K562 (cell line): ENCODE measurements around the gene NAA38. TPM values are rescaled to one million over a fixed set of nuclear protein-coding genes. Genes with fewer than 3 reads are reported as not detected.

Experiments
- ATAC-seq: fragments of 200-7000 bp; cut with Tn5 transposase; 3 replicates; pipeline ENCODE4 v1.9.1; 2020; ENCODE audit warnings: moderate library complexity
- BruUV-seq: library from RNA; stranded (reverse); fragments of 400-500 nt; replicated peaks from 2 replicates; lab custom pipeline; 2021; lab: Mats Ljungman, UMichigan
- CTCF ChIA-PET: fragments of 300-600 bp; formaldehyde crosslinking; extraction: SDS; loops from one replicate; lab custom pipeline; 2021; ENCODE audit warnings: low intra/inter-chr PET ratio; lab: Yijun Ruan, JAX
- POLR2A ChIA-PET: fragments of 300-600, 350-650 bp; sonication (Branson Sonifier 250); formaldehyde crosslinking; extraction: SDS; loops from one replicate; lab custom pipeline; 2021; ENCODE audit warnings: antibody characterized with exemption, inconsistent platforms; lab: Yijun Ruan, JAX
- DNase-seq, 4 experiments: peaks; one replicate each; pipeline versions ENCODE4 v3.0.0 to v3.0.0-alpha.2; 2011 to 2018; ENCODE audit warnings: low spot score in 3 of 4, mixed read lengths in 3 of 4; ENCODE audit errors: extremely low read depth in 1 of 4
- FAIRE-seq: peaks from 2 replicates; lab custom pipeline; 2011; peaks lifted over from hg19 to GRCh38; lab: Jason Lieb, UNC
- H2AFZ ChIP-seq: 2 replicates; pipeline ENCODE4 v1.6.0; 2011; ENCODE audit warnings: low read depth, low read length, control low read depth, inconsistent platforms
- H3K27ac ChIP-seq: fragments of 200-600 bp; 3 replicates; pipeline ENCODE4 v1.8.0; 2011; ENCODE audit warnings: low read depth, mild to moderate bottlenecking, control low read depth, inconsistent platforms, low read length, moderate library complexity, mixed read lengths; ENCODE audit errors: extremely low read depth
- H3K27me3 ChIP-seq, 2 experiments: fragments of 300-600 bp in 1 of 2; 2 replicates in 1 of 2; 3 replicates in 1 of 2; pipeline versions ENCODE4 v1.6.0 to v1.8.0; 2011; ENCODE audit warnings: inconsistent platforms in 2 of 2, low read length in 2 of 2, mild to moderate bottlenecking in 1 of 2, mixed read lengths in 1 of 2, moderate library complexity in 1 of 2; ENCODE audit not compliant: control insufficient read depth in 2 of 2, insufficient read depth in 2 of 2
- H3K36me3 ChIP-seq: fragments of 300-600 bp; 3 replicates; pipeline ENCODE4 v1.8.0; 2011; ENCODE audit warnings: mild to moderate bottlenecking, low read length, inconsistent platforms; ENCODE audit not compliant: control insufficient read depth, insufficient read depth
- H3K4me1 ChIP-seq, 2 experiments: fragments of 200-600 bp in 1 of 2; replicated peaks in 1 of 2; 2 replicates in 1 of 2; 3 replicates in 1 of 2; pipeline versions ENCODE4 v1.5.1 to v1.8.0; 2011; ENCODE audit warnings: inconsistent platforms in 2 of 2, low read length in 2 of 2, mild to moderate bottlenecking in 1 of 2, mixed read lengths in 1 of 2, moderate library complexity in 1 of 2; ENCODE audit not compliant: control insufficient read depth in 2 of 2, insufficient read depth in 2 of 2
- H3K4me2 ChIP-seq: 2 replicates; pipeline ENCODE4 v1.6.1; 2011; ENCODE audit warnings: low read length, control low read depth, inconsistent platforms, mixed read lengths; ENCODE audit not compliant: insufficient read depth
- H3K4me3 ChIP-seq: fragments of 200-600 bp; sonication (generic), shearing (Covaris generic); 2 replicates; pipeline ENCODE4 v1.5.1; 2016; ENCODE audit warnings: control low read depth, inconsistent platforms
- H3K79me2 ChIP-seq: fragments of 200-600 bp; 3 replicates; pipeline ENCODE4 v1.8.0; 2011; ENCODE audit warnings: low read length, inconsistent platforms; ENCODE audit not compliant: control insufficient read depth, insufficient read depth
- H3K9ac ChIP-seq, 2 experiments: 2 replicates each; pipeline versions ENCODE4 v1.6.0 to v1.6.1; 2011; ENCODE audit warnings: low read depth in 2 of 2, low read length in 2 of 2, control low read depth in 1 of 2, inconsistent platforms in 1 of 2, mild to moderate bottlenecking in 1 of 2, mixed read lengths in 1 of 2; ENCODE audit not compliant: insufficient read depth in 1 of 2
- H3K9me1 ChIP-seq: one replicate; pipeline ENCODE4 v1.6.0; 2011; ENCODE audit warnings: inconsistent platforms, mild to moderate bottlenecking, low read length, moderate library complexity; ENCODE audit not compliant: control insufficient read depth, insufficient read depth
- H3K9me3 ChIP-seq: replicated peaks from 2 replicates; pipeline ENCODE4 v1.5.1; 2011; ENCODE audit warnings: low read depth, low read length, inconsistent platforms; ENCODE audit not compliant: control insufficient read depth, insufficient read depth
- H4K20me1 ChIP-seq: replicated peaks from 2 replicates; pipeline ENCODE4 v1.6.1; 2011; ENCODE audit warnings: low read length, inconsistent platforms, mixed read lengths; ENCODE audit not compliant: control insufficient read depth, insufficient read depth
- CBFB ChIP-seq: sonication (generic); formaldehyde crosslinking; IDR thresholded peaks from 2 replicates; pipeline ENCODE4 v1.4.0; 2020; ENCODE audit warnings: mild to moderate bottlenecking, missing genetic modification reagents
- CTBP1 ChIP-seq: fragments of 450-650 bp; IDR thresholded peaks from 2 replicates; pipeline ENCODE4 v1.6.1; 2016; ENCODE audit warnings: borderline replicate concordance
- FOS ChIP-seq: IDR thresholded peaks from 3 replicates; pipeline ENCODE4 v1.6.1; 2011; ENCODE audit not compliant: insufficient read length; ENCODE audit errors: extremely low read depth
- FOXA1 ChIP-seq: fragments of 450-650 bp; IDR thresholded peaks from 2 replicates; pipeline ENCODE4 v1.6.1; 2016; ENCODE audit warnings: mild to moderate bottlenecking, borderline replicate concordance
- HDAC8 ChIP-seq: fragments of 450-650 bp; IDR thresholded peaks from 2 replicates; pipeline ENCODE4 v1.6.1; 2016; ENCODE audit warnings: mild to moderate bottlenecking, missing genetic modification characterization, moderate library complexity, missing compliant biosample characterization
- HOXB6 ChIP-seq: fragments of 250-450 bp; sonication (Bioruptor Pico); IDR thresholded peaks from 2 replicates; pipeline ENCODE4 v1.5.1; 2022; ENCODE audit warnings: mild to moderate bottlenecking, borderline replicate concordance
- MYC ChIP-seq, 2 experiments: fragments of 250-450 bp in 1 of 2; sonication (Bioruptor Pico) in 1 of 2; IDR thresholded peaks; 2 replicates each; pipeline versions ENCODE4 v1.5.1 to v1.6.1; 2012 to 2021; ENCODE audit warnings: low read depth in 2 of 2, borderline replicate concordance in 1 of 2, improper control_type of control experiment in 1 of 2, low read length in 1 of 2, mild to moderate bottlenecking in 1 of 2, moderate library complexity in 1 of 2
- NFE2 ChIP-seq: IDR thresholded peaks from 2 replicates; pipeline ENCODE4 v1.6.1; 2014; ENCODE audit warnings: antibody characterized with exemption, low read depth
- ZBED1 ChIP-seq: IDR thresholded peaks from 2 replicates; pipeline ENCODE4 v1.6.1; 2014
- ZNF695 ChIP-seq: fragments of 450-650 bp; formaldehyde crosslinking; IDR thresholded peaks from 2 replicates; pipeline ENCODE4 v1.4.0; 2020; ENCODE audit warnings: mild to moderate bottlenecking, moderate library complexity
- WGBS: fragments of 100-300 bp; shearing (Covaris generic); methylation state at CpG from one replicate; pipeline ENCODE4 v1.1.6; 2016; ENCODE audit warnings: low coverage, mixed read lengths; ENCODE audit not compliant: insufficient coverage; ENCODE audit errors: missing lambda C conversion rate; 5-methylcytosine and 5-hydroxymethylcytosine counted together
- in situ Hi-C: fragments of 300-500 bp; cut with MboI; formaldehyde crosslinking; loops from 4 replicates; pipeline ENCODE4 v1.15.0; 2018; ENCODE audit warnings: inconsistent platforms, mixed read lengths
- intact Hi-C: fragments of 100-400 bp; cut with micrococcal nuclease; formaldehyde crosslinking; loops from 2 replicates; pipeline ENCODE4 v1.14.2; 2022
- polyA plus RNA-seq, 8 experiments: library from polyadenylated mRNA; depleted of rRNA in 4 of 8; stranded (reverse) in 5 of 8; unstranded in 3 of 8; fragments of >200 nt; fragmentation: Nextera tagmentation in 2 of 8; fragmentation: Illumina TruSeq in 1 of 8; extraction: Ambion mirVana in 2 of 8; extraction: Trizol in 1 of 8; gene quantifications; 2 replicates each; pipeline versions ENCODE4 v1.2.1 to v1.2.3, GENCODE V29; 2011 to 2014; ENCODE audit warnings: inconsistent platforms in 1 of 8, missing spikeins in 1 of 8
- total RNA-seq, 7 experiments: library from RNA; depleted of rRNA in 6 of 7; stranded (reverse); fragments of >200 nt in 6 of 7; fragmentation: Illumina TruSeq in 2 of 7; extraction: Trizol in 2 of 7; gene quantifications; 2 replicates each; pipeline versions ENCODE4 v1.2.1 to v1.2.3, GENCODE V29; 2011 to 2021; ENCODE audit warnings: low replicate concordance in 1 of 7
- TF ChIP-seq, protein P1 (sequence below): sonication (generic); formaldehyde crosslinking; IDR thresholded peaks from 2 replicates; pipeline ENCODE4 v1.8.0; 2022; ENCODE audit warnings: mild to moderate bottlenecking, low read depth, missing genetic modification reagents
- TF ChIP-seq, protein P2 (sequence below): fragments of 150-350 bp; conservative IDR thresholded peaks from 2 replicates; pipeline ENCODE4 v1.6.1; 2014; ENCODE audit warnings: low read length

Gene NAA38
- total and polyA plus RNA-seq, 9 of the 15 experiments (the other 6 are each of a cell fraction or from before 2014, with no cell fraction given), result 16.4 to 99.8 (median 57.3) TPM

DNA sequence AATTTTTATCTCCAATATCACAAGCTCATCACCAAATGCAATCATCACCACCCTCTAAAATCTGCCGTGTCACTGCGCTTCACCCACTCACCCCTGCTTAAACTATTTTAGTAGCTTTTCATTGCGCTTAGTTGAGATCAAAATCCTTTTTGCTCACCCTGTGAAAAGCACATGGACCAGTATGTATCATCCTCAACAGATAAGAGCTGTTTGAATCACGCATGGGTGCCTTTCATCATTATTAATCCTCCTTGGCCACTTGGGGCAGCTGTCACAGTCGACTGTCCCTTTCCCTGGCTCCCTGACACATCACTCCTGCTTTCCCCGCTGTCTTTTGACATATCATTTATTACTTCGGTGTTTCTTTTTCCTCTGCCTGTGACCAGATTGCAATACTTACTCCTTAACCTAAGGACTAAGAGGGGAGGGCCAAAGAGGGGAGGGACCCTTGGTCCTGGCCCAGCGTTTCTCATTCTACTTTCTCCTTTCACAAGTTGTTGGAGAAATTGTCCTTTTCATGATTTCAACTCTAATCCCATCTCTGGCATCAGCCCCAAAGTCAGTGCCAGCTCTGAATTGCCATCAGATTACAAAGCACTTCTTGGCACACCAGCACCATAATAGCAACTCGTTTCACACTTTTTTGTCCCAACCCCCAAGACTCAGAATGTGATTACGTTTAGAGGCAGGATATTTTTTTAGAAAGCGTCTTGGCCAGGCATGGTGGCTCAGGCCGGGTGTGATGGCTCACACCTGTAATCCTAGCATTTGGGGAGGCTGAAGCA lies 32.0 kb downstream of the NAA38 start:
- Histone ChIP-seq H3K79me2 (no peaks in the 10 kb centered on the region), H3K27ac (no peak overlapping the region), H3K4me2 (no peak overlapping the region), H3K4me1 (peaks cover 0 to 9% of the 10 kb centered on the region in 2 experiments; a peak in 2 of 5 replicates), H2AFZ (no peak overlapping the region), H3K9ac (no peak overlapping the region), H3K9me1 (no peaks in the 10 kb centered on the region), H3K36me3 (no peaks in the 10 kb centered on the region), H3K4me3 (no peak overlapping the region), H3K27me3 (peaks cover 9 to 32% of the 10 kb centered on the region in 2 experiments; a peak in 4 of 5 replicates), H3K9me3 (no peaks in the 10 kb centered on the region), H4K20me1 (no peaks in the 10 kb centered on the region)
- in situ Hi-C loops, result no loop called here
- BruUV-seq, result no TSS peak
- FAIRE-seq (no peak), ATAC-seq (0 out of 3 replicates have a peak, but pooled peaks have one; percentile 47), DNase-seq (peak in 1 of 4 experiments; percentile 29)
- CTCF ChIA-PET, result interaction anchor here (0.5 to 0.6 kb wide), 2 partner anchors 96 to 177 kb away, joined by 7 read pairs; no protein-coding TSS in a partner anchor
- intact Hi-C loops, result loop anchor here (10.0 kb wide), 1 partner anchor 219 kb away; no protein-coding TSS in a partner anchor
- POLR2A ChIA-PET, result interaction anchor here (0.6 to 0.9 kb wide), 6 partner anchors 9 to 182 kb away, joined by 3 to 5 read pairs (median 4); no protein-coding TSS in a partner anchor
- 0% methylated on average over 12 of the region's 12 CpGs for WGBS
- TF ChIP-seq NFE2, result peak; percentile 45; the same call in 1 of the 2 replicates
- no peak for TF ChIP-seq HDAC8 (tag)
- no peak for TF ChIP-seq ZNF695 (CRISPR knock-in tag)
- TF ChIP-seq CBFB, result no peak
- TF ChIP-seq, protein P1, sequence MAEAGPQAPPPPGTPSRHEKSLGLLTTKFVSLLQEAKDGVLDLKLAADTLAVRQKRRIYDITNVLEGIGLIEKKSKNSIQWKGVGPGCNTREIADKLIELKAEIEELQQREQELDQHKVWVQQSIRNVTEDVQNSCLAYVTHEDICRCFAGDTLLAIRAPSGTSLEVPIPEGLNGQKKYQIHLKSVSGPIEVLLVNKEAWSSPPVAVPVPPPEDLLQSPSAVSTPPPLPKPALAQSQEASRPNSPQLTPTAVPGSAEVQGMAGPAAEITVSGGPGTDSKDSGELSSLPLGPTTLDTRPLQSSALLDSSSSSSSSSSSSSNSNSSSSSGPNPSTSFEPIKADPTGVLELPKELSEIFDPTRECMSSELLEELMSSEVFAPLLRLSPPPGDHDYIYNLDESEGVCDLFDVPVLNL (CRISPR knock-in tag), result no peak
- no peak for TF ChIP-seq FOS
- no peak for TF ChIP-seq FOXA1
- peak; percentile 39; the same call in 1 of the 2 replicates for TF ChIP-seq MYC (IDR thresholded peaks at IDR 0.05; ENCODE audit: low read depth, low read length)
- TF ChIP-seq MYC (CRISPR knock-in tag; IDR thresholded peaks at IDR 0.05; ENCODE audit: borderline replicate concordance, low read depth), result no peak
- no peak for TF ChIP-seq ZBED1
- peak; percentile 52; the same call in 1 of the 2 replicates for TF ChIP-seq CTBP1
- no peak for TF ChIP-seq HOXB6 (CRISPR knock-in tag)
- TF ChIP-seq, protein P2, sequence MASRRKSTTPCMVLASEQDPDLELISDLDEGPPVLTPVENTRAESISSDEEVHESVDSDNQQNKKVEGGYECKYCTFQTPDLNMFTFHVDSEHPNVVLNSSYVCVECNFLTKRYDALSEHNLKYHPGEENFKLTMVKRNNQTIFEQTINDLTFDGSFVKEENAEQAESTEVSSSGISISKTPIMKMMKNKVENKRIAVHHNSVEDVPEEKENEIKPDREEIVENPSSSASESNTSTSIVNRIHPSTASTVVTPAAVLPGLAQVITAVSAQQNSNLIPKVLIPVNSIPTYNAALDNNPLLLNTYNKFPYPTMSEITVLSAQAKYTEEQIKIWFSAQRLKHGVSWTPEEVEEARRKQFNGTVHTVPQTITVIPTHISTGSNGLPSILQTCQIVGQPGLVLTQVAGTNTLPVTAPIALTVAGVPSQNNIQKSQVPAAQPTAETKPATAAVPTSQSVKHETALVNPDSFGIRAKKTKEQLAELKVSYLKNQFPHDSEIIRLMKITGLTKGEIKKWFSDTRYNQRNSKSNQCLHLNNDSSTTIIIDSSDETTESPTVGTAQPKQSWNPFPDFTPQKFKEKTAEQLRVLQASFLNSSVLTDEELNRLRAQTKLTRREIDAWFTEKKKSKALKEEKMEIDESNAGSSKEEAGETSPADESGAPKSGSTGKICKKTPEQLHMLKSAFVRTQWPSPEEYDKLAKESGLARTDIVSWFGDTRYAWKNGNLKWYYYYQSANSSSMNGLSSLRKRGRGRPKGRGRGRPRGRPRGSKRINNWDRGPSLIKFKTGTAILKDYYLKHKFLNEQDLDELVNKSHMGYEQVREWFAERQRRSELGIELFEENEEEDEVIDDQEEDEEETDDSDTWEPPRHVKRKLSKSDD, result no peak
